Measurements from ENCODE around the gene HSPB1.

Gene HSPB1

GRCh38 chr7:76281006-76281705 is 21.3 kb upstream of the HSPB1 start (continued):
- TF ChIP-seq ZSCAN18 (tag by site-specific recombination; IDR thresholded peaks at IDR 0.05) = 0 out of 2 replicates have a peak, but pooled peaks have one; percentile 27
- no peak for TF ChIP-seq ATF2 (tag by site-specific recombination; IDR thresholded peaks at IDR 0.05; ENCODE audit: low read depth)
- no peak for TF ChIP-seq ZNF513 (tag by site-specific recombination; IDR thresholded peaks at IDR 0.05)
- no peak for TF ChIP-seq ZNF48 (tag by site-specific recombination; IDR thresholded peaks at IDR 0.05)
- no peak for TF ChIP-seq ZNF549 (tag by site-specific recombination; IDR thresholded peaks at IDR 0.05)
- no peak for TF ChIP-seq ZNF394 (tag by site-specific recombination; IDR thresholded peaks at IDR 0.05; ENCODE audit: borderline replicate concordance)
- TF ChIP-seq ZSCAN4 (tag by site-specific recombination; IDR thresholded peaks at IDR 0.05) = no peak
- TF ChIP-seq ZNF501 (tag by site-specific recombination; IDR thresholded peaks at IDR 0.05) = no peak
- no peak for TF ChIP-seq ZNF76 (tag by site-specific recombination; IDR thresholded peaks at IDR 0.05; ENCODE audit: borderline replicate concordance, low read depth)
- TF ChIP-seq ZNF311 (tag by site-specific recombination; IDR thresholded peaks at IDR 0.05; ENCODE audit: borderline replicate concordance) = no peak
- no peak for TF ChIP-seq BCL11B (tag by site-specific recombination; IDR thresholded peaks at IDR 0.05; ENCODE audit: low read depth)
- TF ChIP-seq ZNF426 (tag by site-specific recombination; IDR thresholded peaks at IDR 0.05) = no peak
- TF ChIP-seq ZNF707 (tag by site-specific recombination; IDR thresholded peaks at IDR 0.05) = no peak
- no peak for TF ChIP-seq KLF10 (tag by site-specific recombination; IDR thresholded peaks at IDR 0.05)
- TF ChIP-seq INSM2 (tag by site-specific recombination; IDR thresholded peaks at IDR 0.05) = no peak
- TF ChIP-seq ZNF596 (tag by site-specific recombination; IDR thresholded peaks at IDR 0.05) = peak; percentile 97
- no peak for TF ChIP-seq HOXC10 (CRISPR knock-in tag; IDR thresholded peaks at IDR 0.05)
- TF ChIP-seq SETDB1 (IDR thresholded peaks at IDR 0.05; ENCODE audit: insufficient read length, low read length) = no peak
- TF ChIP-seq TCF7L2 (IDR thresholded peaks at IDR 0.05; ENCODE audit: borderline replicate concordance, low read depth, low read length) = no peak
- no peak for TF ChIP-seq ZNF488 (tag by site-specific recombination; IDR thresholded peaks at IDR 0.05)
- TF ChIP-seq ZNF776 (tag by site-specific recombination; IDR thresholded peaks at IDR 0.05; ENCODE audit: borderline replicate concordance) = peak; percentile 25; the same call in 1 of the 2 replicates
- 0 out of 2 replicates have a peak, but pooled peaks have one; percentile 40 for TF ChIP-seq ZNF2 (tag by site-specific recombination; IDR thresholded peaks at IDR 0.05)
- TF ChIP-seq ZNF140 (tag by site-specific recombination; IDR thresholded peaks at IDR 0.05) = no peak
- TF ChIP-seq ZNF701 (tag by site-specific recombination; IDR thresholded peaks at IDR 0.05) = no peak
- no peak for TF ChIP-seq ZBTB21 (tag by site-specific recombination; IDR thresholded peaks at IDR 0.05)
- no peak for TF ChIP-seq ZNF280C (tag by site-specific recombination; IDR thresholded peaks at IDR 0.05)
